H9 (cell line): ENCODE data around the gene ASB15. TPM values are rescaled to one million over a fixed set of nuclear protein-coding genes. Genes with fewer than 3 reads are reported as not detected.

ENCODE experiments used
- DNase-seq: peaks from one replicate; pipeline ENCODE4 v3.0.0-alpha.2; 2017
- H2AFZ ChIP-seq: one replicate; pipeline ENCODE4 v1.6.1; 2013; ENCODE audit warnings: mild to moderate bottlenecking, low read length, control low read depth, moderate library complexity
- H2AK5ac ChIP-seq: 2 replicates; pipeline ENCODE4 v1.6.1; 2013; ENCODE audit warnings: low read length, control low read depth, mixed read lengths; ENCODE audit not compliant: insufficient read length
- H2BK120ac ChIP-seq: one replicate; pipeline ENCODE4 v1.6.1; 2013; ENCODE audit warnings: low read depth, mild to moderate bottlenecking, low read length, control low read depth, inconsistent platforms; ENCODE audit not compliant: poor library complexity, severe bottlenecking
- H2BK12ac ChIP-seq: 2 replicates; pipeline ENCODE4 v1.6.1; 2013; ENCODE audit warnings: low read length, control low read depth, mixed read lengths, low read depth; ENCODE audit not compliant: insufficient read length
- H2BK15ac ChIP-seq: 2 replicates; pipeline ENCODE4 v1.6.1; 2013; ENCODE audit warnings: low read depth, low read length, control low read depth
- H2BK20ac ChIP-seq: one replicate; pipeline ENCODE4 v1.6.1; 2013; ENCODE audit warnings: low read depth, mild to moderate bottlenecking, low read length, control low read depth, inconsistent platforms; ENCODE audit not compliant: poor library complexity, severe bottlenecking
- H2BK5ac ChIP-seq: 2 replicates; pipeline ENCODE4 v1.6.1; 2013; ENCODE audit warnings: low read length, control low read depth, mixed read lengths; ENCODE audit not compliant: insufficient read length
- H3K14ac ChIP-seq: 2 replicates; pipeline ENCODE4 v1.6.1; 2013; ENCODE audit warnings: low read length, control low read depth; ENCODE audit not compliant: insufficient read depth
- H3K18ac ChIP-seq: 2 replicates; pipeline ENCODE4 v1.6.1; 2013; ENCODE audit warnings: low read depth, mild to moderate bottlenecking, mixed read lengths, low read length, control low read depth; ENCODE audit not compliant: insufficient read length
- H3K23ac ChIP-seq: 2 replicates; pipeline ENCODE4 v1.6.1; 2013; ENCODE audit warnings: low read length, control low read depth, mixed read lengths, low read depth; ENCODE audit not compliant: insufficient read length
- H3K23me2 ChIP-seq: 2 replicates; pipeline ENCODE4 v1.6.1; 2013; ENCODE audit warnings: low read depth, mild to moderate bottlenecking, mixed read lengths, low read length, control low read depth; ENCODE audit not compliant: insufficient read length, poor library complexity, severe bottlenecking
- H3K27ac ChIP-seq: 2 replicates; pipeline ENCODE4 v1.5.1; 2013; ENCODE audit warnings: low read length, control low read depth, mixed read lengths, low read depth; ENCODE audit not compliant: insufficient read length
- H3K27me3 ChIP-seq: 2 replicates; pipeline ENCODE4 v1.6.1; 2013; ENCODE audit warnings: low read length, control low read depth, inconsistent platforms; ENCODE audit not compliant: insufficient read depth
- H3K4ac ChIP-seq: 2 replicates; pipeline ENCODE4 v1.6.1; 2013; ENCODE audit warnings: low read depth, mild to moderate bottlenecking, control low read depth, inconsistent platforms, low read length, moderate library complexity
- H3K4me1 ChIP-seq: 2 replicates; pipeline ENCODE4 v1.6.1; 2013; ENCODE audit warnings: low read length, control low read depth, inconsistent platforms; ENCODE audit not compliant: insufficient read depth
- H3K4me2 ChIP-seq: 2 replicates; pipeline ENCODE4 v1.6.1; 2013; ENCODE audit warnings: low read length, control low read depth, mixed read lengths; ENCODE audit not compliant: insufficient read length, insufficient read depth
- H3K56ac ChIP-seq: 2 replicates; pipeline ENCODE4 v1.6.1; 2013; ENCODE audit warnings: low read depth, mild to moderate bottlenecking, mixed read lengths, low read length, control low read depth; ENCODE audit not compliant: insufficient read length
- H3K79me1 ChIP-seq: 2 replicates; pipeline ENCODE4 v1.6.1; 2013; ENCODE audit warnings: low read depth, mild to moderate bottlenecking, moderate library complexity, low read length, control low read depth, inconsistent platforms; ENCODE audit not compliant: insufficient read depth, poor library complexity, severe bottlenecking
- H3K79me2 ChIP-seq: 2 replicates; pipeline ENCODE4 v1.6.1; 2013; ENCODE audit warnings: low read length, control low read depth, inconsistent platforms; ENCODE audit not compliant: insufficient read depth
- H3K9ac ChIP-seq: 2 replicates; pipeline ENCODE4 v1.6.1; 2013; ENCODE audit warnings: low read length, control low read depth, mixed read lengths; ENCODE audit not compliant: insufficient read length; ENCODE audit errors: extremely low read depth
- H3K9me3 ChIP-seq: one replicate; pipeline ENCODE4 v1.6.1; 2013; ENCODE audit warnings: low read depth, low read length, inconsistent platforms; ENCODE audit not compliant: control insufficient read depth
- H3T11ph ChIP-seq: one replicate; pipeline ENCODE4 v1.6.1; 2013; ENCODE audit warnings: mild to moderate bottlenecking, low read length, control low read depth, inconsistent platforms
- H4K20me1 ChIP-seq: one replicate; pipeline ENCODE4 v1.6.1; 2013; ENCODE audit not compliant: control insufficient read depth, insufficient read length, insufficient read depth
- H4K5ac ChIP-seq: 2 replicates; pipeline ENCODE4 v1.6.1; 2013; ENCODE audit warnings: low read depth, mild to moderate bottlenecking, mixed read lengths, low read length, control low read depth; ENCODE audit not compliant: insufficient read length
- H4K8ac ChIP-seq: replicated peaks from 2 replicates; pipeline ENCODE4 v1.6.1; 2013; ENCODE audit warnings: low read length, control low read depth, mixed read lengths, low read depth; ENCODE audit not compliant: insufficient read length
- H4K91ac ChIP-seq: 2 replicates; pipeline ENCODE4 v1.6.1; 2013; ENCODE audit warnings: low read depth, mild to moderate bottlenecking, moderate library complexity, mixed read lengths, low read length, control low read depth; ENCODE audit not compliant: insufficient read length
- H3K27ac Mint-ChIP-seq, 3 experiments: 2 replicates in 2 of 3; 3 replicates in 1 of 3; pipeline ENCODE4 v1.8.0; 2020 to 2021; ENCODE audit warnings: mixed read lengths in 3 of 3, mild to moderate bottlenecking in 1 of 3, moderate library complexity in 1 of 3
- H3K27me3 Mint-ChIP-seq: 2 replicates; pipeline ENCODE4 v1.8.0; 2021; ENCODE audit warnings: low read depth, mild to moderate bottlenecking, moderate library complexity, mixed read lengths
- H3K36me3 Mint-ChIP-seq, 3 experiments: 2 replicates in 2 of 3; 3 replicates in 1 of 3; pipeline ENCODE4 v1.8.0; 2020 to 2021; ENCODE audit warnings: low read depth in 3 of 3, mixed read lengths in 3 of 3; ENCODE audit not compliant: insufficient read depth in 1 of 3
- H3K4me1 Mint-ChIP-seq, 2 experiments: 2 replicates each; pipeline ENCODE4 v1.8.0; 2020; ENCODE audit warnings: mixed read lengths in 2 of 2
- H3K4me3 Mint-ChIP-seq, 2 experiments: 2 replicates in 1 of 2; 3 replicates in 1 of 2; pipeline ENCODE4 v1.8.0; 2020 to 2021; ENCODE audit warnings: mild to moderate bottlenecking in 2 of 2, mixed read lengths in 2 of 2, moderate library complexity in 1 of 2
- H3K9me3 Mint-ChIP-seq, 2 experiments: 2 replicates in 1 of 2; 3 replicates in 1 of 2; pipeline ENCODE4 v1.8.0; 2020; ENCODE audit warnings: mild to moderate bottlenecking in 2 of 2, mixed read lengths in 2 of 2, moderate library complexity in 1 of 2
- CTCF ChIP-seq: fragments of 200-600 bp; sonication (generic); conservative IDR thresholded peaks from 3 replicates; pipeline ENCODE4 v1.8.0; 2021; ENCODE audit warnings: antibody characterized with exemption, mild to moderate bottlenecking
- WGBS: extraction: QIAGEN DNeasy Blood & Tissue Kit; methylation state at CpG from one replicate; pipeline ENCODE4 v1.1.7; 2013; ENCODE audit warnings: missing lambda C conversion rate, low lambda C conversion rate, mixed read lengths; ENCODE audit not compliant: insufficient read length; ENCODE audit errors: extremely low coverage; 5-methylcytosine and 5-hydroxymethylcytosine counted together
- total RNA-seq: library from RNA; stranded (reverse); gene quantifications from 2 replicates; pipeline ENCODE4 v1.2.1, GENCODE V29; 2021

Gene ASB15
- total RNA-seq, 1 experiment from 2014 or later = not detected

- Mint-ChIP-seq H3K27me3 (no peaks in the 10 kb centered on the region), H3K27ac (no peak overlapping the region), H3K4me1 (peaks cover 0 to 7% of the 10 kb centered on the region in 2 experiments; a peak in 1 of 4 replicates), H3K36me3 (no peaks in the 10 kb centered on the region), H3K9me3 (no peaks in the 10 kb centered on the region), H3K4me3 (no peak overlapping the region)
- Histone ChIP-seq H3K23me2 (no peaks in the 10 kb centered on the region), H3K79me1 (no peaks in the 10 kb centered on the region), H4K8ac (no peak overlapping the region), H3K27ac (no peak overlapping the region), H3K79me2 (no peaks in the 10 kb centered on the region), H3K9me3 (no peaks in the 10 kb centered on the region), H4K91ac (no peak overlapping the region), H3T11ph (no peak overlapping the region), H2BK12ac (no peak overlapping the region), H3K56ac (no peak overlapping the region), H2BK15ac (no peak overlapping the region), H3K4ac (no peak overlapping the region), H3K4me1 (no peaks in the 10 kb centered on the region), H3K27me3 (no peaks in the 10 kb centered on the region), H2AK5ac (no peak overlapping the region), H3K4me2 (no peak overlapping the region), H2BK120ac (no peak overlapping the region), H2AFZ (no peak overlapping the region), H3K9ac (no peak overlapping the region), H4K5ac (no peak overlapping the region), H3K14ac (no peak overlapping the region), H4K20me1 (no peaks in the 10 kb centered on the region), H3K18ac (no peak overlapping the region), H3K23ac (no peak overlapping the region), H2BK20ac (no peak overlapping the region), H2BK5ac (no peak overlapping the region)
- TF ChIP-seq CTCF = no peak
- no CpG with 5 or more reads among the region's 3 CpGs for WGBS
- DNase-seq = no peak
These were observed 1.0 kb downstream of the ASB15 start for GRCh38 chr7:123602648-123603047.
